Uterus (tissue), 4 donors: ENCODE results near the gene HSPB8. TPM values are rescaled to one million over a fixed set of nuclear protein-coding genes. Genes with fewer than 3 reads are reported as not detected.
A peak's percentile ranks its signal among the peaks of the same experiment; 100 is the strongest.

Source experiments
- DNase-seq, 2 donors: peaks; one replicate each; pipeline ENCODE4 v3.0.0-alpha.2; 2019 to 2020
- H3K27ac ChIP-seq, 2 donors: fragments of 200-600 bp; sonication (generic); 1 replicate in 1 of 2; 2 replicates in 1 of 2; pipeline ENCODE4 v1.5.1; 2016 to 2018
- H3K27me3 ChIP-seq, 2 donors: fragments of 200-600 bp; sonication (generic); one replicate each; pipeline ENCODE4 v1.5.1; 2018 to 2019; ENCODE audit warnings: control low read depth in 1 of 2
- H3K36me3 ChIP-seq, 2 donors: fragments of 200-600 bp; sonication (generic); one replicate each; pipeline ENCODE4 v1.5.1; 2019; ENCODE audit warnings: control low read depth in 1 of 2
- H3K4me1 ChIP-seq, 2 donors: fragments of 200-600 bp; sonication (generic); one replicate each; pipeline ENCODE4 v1.5.1; 2018 to 2019; ENCODE audit warnings: control low read depth in 1 of 2
- H3K4me3 ChIP-seq, 2 donors: fragments of 200-600 bp; sonication (generic); 1 replicate in 1 of 2; 2 replicates in 1 of 2; pipeline ENCODE4 v1.5.1; 2018 to 2019; ENCODE audit warnings: mild to moderate bottlenecking in 1 of 2
- H3K9me3 ChIP-seq, 2 donors: fragments of 200-600 bp; sonication (generic); one replicate each; pipeline ENCODE4 v1.5.1; 2019; ENCODE audit warnings: control low read depth in 1 of 2
- POLR2A ChIP-seq, 2 donors: fragments of 450-650 bp; IDR thresholded peaks; one replicate each; pipeline ENCODE4 v1.6.1; 2016; ENCODE audit warnings: antibody characterized with exemption in 2 of 2, mild to moderate bottlenecking in 1 of 2, moderate library complexity in 1 of 2
- intact Hi-C: fragments of 100-400 bp; cut with DNase I; formaldehyde crosslinking; loops from one replicate; pipeline ENCODE4 v1.15.1; 2023; ENCODE audit warnings: low total_unique reads
- total RNA-seq, 4 donors: library from RNA; depleted of rRNA in 3 of 4; stranded (reverse); fragments of >200 nt in 3 of 4; gene quantifications; one replicate each; pipeline versions ENCODE4 v1.1.0 to v1.2.4, GENCODE V29; 2014 to 2023
- TF ChIP-seq, protein P1 (sequence below), 4 experiments: fragments of 200-600 bp in 2 of 4; fragments of 450-650 bp in 2 of 4; sonication (generic) in 2 of 4; IDR thresholded peaks; one replicate each; pipeline ENCODE4 v1.5.1; 2016 to 2019; ENCODE audit warnings: antibody characterized with exemption in 4 of 4, mild to moderate bottlenecking in 2 of 4, moderate library complexity in 1 of 4
- donor health status: DM: yes; HTN: yes; CAD: no.

HSPB8 gene
- total RNA-seq, 4 donors from 2014 or later, result 10.6 to 49.7 (median 38.3) TPM

DNA sequence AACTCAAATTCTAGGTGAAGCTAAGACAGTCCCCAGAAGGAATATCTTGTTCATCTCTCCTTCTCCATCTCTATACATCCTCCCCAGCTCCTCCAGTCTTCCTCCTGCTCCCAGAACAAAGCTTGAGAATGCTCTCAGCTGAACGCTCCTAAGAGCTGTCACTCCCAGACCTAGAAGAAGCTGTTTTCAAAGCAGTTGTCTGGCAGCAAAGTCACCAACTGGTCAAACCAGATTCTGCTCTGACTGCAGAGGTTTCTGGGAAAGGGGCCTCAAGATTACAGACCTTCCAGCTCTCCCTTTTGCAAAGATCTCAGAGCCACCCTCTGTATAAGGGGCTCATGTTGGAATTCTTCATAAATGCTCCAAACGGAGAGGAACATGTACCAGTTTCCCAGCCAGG, 9.6 kb upstream of the HSPB8 start:
- H3K27ac ChIP-seq, result no peak overlapping the region
- no peak overlapping the region for H3K4me3 ChIP-seq
- H3K4me1 ChIP-seq, result no peaks in the 10 kb centered on the region
- no peaks in the 10 kb centered on the region for H3K27me3 ChIP-seq
- no peak for TF ChIP-seq POLR2A (IDR thresholded peaks at IDR 0.05)
- TF ChIP-seq, protein P1, sequence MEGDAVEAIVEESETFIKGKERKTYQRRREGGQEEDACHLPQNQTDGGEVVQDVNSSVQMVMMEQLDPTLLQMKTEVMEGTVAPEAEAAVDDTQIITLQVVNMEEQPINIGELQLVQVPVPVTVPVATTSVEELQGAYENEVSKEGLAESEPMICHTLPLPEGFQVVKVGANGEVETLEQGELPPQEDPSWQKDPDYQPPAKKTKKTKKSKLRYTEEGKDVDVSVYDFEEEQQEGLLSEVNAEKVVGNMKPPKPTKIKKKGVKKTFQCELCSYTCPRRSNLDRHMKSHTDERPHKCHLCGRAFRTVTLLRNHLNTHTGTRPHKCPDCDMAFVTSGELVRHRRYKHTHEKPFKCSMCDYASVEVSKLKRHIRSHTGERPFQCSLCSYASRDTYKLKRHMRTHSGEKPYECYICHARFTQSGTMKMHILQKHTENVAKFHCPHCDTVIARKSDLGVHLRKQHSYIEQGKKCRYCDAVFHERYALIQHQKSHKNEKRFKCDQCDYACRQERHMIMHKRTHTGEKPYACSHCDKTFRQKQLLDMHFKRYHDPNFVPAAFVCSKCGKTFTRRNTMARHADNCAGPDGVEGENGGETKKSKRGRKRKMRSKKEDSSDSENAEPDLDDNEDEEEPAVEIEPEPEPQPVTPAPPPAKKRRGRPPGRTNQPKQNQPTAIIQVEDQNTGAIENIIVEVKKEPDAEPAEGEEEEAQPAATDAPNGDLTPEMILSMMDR (IDR thresholded peaks at IDR 0.05), result no peak
- no peaks in the 10 kb centered on the region for H3K9me3 ChIP-seq
- H3K36me3 ChIP-seq, result no peaks in the 10 kb centered on the region
- intact Hi-C loops, result no loop called here
- DNase-seq, result no peak

GRCh38 chr12:119171291-119171690, 7.4 kb upstream of the HSPB8 start:
- no peak for TF ChIP-seq POLR2A (IDR thresholded peaks at IDR 0.05)
- TF ChIP-seq, protein P1 (IDR thresholded peaks at IDR 0.05), result no peak
- H3K9me3 ChIP-seq, result no peaks in the 10 kb centered on the region
- no peaks in the 10 kb centered on the region for H3K27me3 ChIP-seq
- H3K36me3 ChIP-seq, result no peaks in the 10 kb centered on the region
- no peak overlapping the region for H3K4me3 ChIP-seq
- no peak for DNase-seq
- H3K4me1 ChIP-seq, result no peaks in the 10 kb centered on the region
- no peak overlapping the region for H3K27ac ChIP-seq
- intact Hi-C loops, result no loop called here

DNA sequence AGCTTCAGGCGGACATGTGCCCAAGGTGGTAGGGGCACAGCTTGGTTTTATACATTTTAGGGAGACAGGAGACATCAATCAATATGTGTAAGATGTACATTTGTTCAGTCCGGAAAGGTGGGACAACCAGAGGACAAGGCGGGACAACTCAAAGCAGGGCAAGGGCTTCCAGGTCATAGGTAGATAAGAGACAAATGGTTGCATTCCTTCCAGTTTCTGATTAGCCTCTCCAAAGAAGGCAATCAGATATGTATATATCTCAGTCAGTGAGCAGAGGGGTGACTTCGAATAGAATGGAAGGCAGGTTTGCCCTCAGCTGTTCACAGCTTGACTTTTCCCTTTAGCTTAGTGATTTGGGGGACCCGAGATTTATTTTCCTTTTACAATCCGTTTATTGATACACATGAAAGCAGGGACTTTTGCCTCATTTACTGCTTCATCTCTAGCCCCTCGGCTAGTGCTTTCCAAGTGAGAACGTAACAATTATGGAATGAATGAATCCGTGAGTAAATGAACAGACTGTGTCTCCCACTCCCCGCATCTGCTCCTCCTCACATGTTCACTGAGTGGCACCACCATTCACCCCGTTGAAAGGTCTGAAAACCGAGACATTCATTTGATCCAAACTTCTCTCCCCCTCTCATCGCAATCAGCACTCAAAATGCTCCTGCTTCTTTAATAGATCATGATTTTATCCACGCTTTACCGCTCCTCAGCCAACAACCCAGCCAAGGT, 6.9 kb upstream of the HSPB8 start:
- Histone ChIP-seq H3K9me3 (no peaks in the 10 kb centered on the region), H3K36me3 (no peaks in the 10 kb centered on the region), H3K27ac (no peak overlapping the region), H3K4me1 (no peaks in the 10 kb centered on the region), H3K4me3 (no peak overlapping the region), H3K27me3 (no peaks in the 10 kb centered on the region)
- TF ChIP-seq, protein P1 (IDR thresholded peaks at IDR 0.05), result no peak
- no peak for TF ChIP-seq POLR2A (IDR thresholded peaks at IDR 0.05)
- no peak for DNase-seq
- intact Hi-C loops, result no loop called here

- no peaks in the 10 kb centered on the region for H3K9me3 ChIP-seq
- DNase-seq, result no peak
- H3K4me3 ChIP-seq, result no peak overlapping the region
- H3K4me1 ChIP-seq, result no peaks in the 10 kb centered on the region
- no peak for TF ChIP-seq POLR2A (IDR thresholded peaks at IDR 0.05)
- TF ChIP-seq, protein P1 (IDR thresholded peaks at IDR 0.05), result no peak
- H3K36me3 ChIP-seq, result no peaks in the 10 kb centered on the region
- intact Hi-C loops, result no loop called here
- H3K27ac ChIP-seq, result peak overlapping the region; percentile 82 to 94
- no peaks in the 10 kb centered on the region for H3K27me3 ChIP-seq
Measured at GRCh38 chr12:119175081-119175480, 3.6 kb upstream of the HSPB8 start.

DNA sequence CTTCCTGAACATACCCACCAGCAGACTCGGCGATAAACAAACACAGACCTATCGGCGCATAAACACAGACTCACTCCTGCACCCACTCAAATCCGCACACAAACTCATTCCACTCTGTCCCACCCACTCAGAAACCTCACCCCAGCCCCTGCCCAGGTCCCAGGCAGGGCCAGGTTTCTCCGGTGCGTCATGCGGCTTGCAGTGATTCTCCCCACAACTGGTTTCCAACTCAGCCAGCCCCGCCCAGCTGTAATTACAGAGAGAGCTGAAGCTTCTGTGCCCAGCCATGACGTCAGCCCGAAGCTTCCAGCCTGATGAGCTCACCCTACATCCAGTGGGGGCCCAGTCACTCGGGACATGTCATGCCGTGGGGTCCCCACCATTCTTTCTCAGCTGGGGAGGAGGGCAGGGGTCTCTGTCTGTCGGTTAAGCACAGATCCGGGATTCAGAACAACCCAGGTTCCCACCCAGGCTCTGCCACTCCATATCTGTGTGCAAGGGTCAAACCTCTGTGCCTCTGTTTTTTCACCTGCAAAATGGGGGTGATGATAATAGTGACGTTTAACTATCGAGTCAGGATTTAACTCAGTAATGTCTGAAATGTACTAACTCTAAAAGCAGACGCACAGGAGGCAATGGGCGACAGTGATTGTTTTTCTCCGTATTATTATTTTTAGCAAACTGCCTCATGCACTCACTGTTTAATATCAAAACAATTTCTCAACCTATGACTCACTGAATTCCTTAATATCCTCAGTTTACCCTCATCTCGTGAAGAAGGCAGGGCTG, 2.3 kb upstream of the HSPB8 start:
- Histone ChIP-seq H3K9me3 (no peaks in the 10 kb centered on the region), H3K36me3 (no peaks in the 10 kb centered on the region), H3K27me3 (no peaks in the 10 kb centered on the region), H3K4me1 (no peaks in the 10 kb centered on the region), H3K27ac (peak overlapping the region; percentile 82 to 94), H3K4me3 (peak overlapping the region; percentile 24 to 48)
- DNase-seq, result peak; percentile 91 to 97
- intact Hi-C loops, result no loop called here
- TF ChIP-seq, protein P1 (IDR thresholded peaks at IDR 0.05), result no peak
- peak; percentile 77 to 86 for TF ChIP-seq POLR2A (IDR thresholded peaks at IDR 0.05)
